BJ (cell line): ENCODE data around the gene MSMP. TPM values are rescaled to one million over a fixed set of nuclear protein-coding genes. Genes with fewer than 3 reads are reported as not detected.

ENCODE experiments used
- CTCF ChIA-PET: fragments of 350-600 bp; formaldehyde crosslinking; extraction: SDS; loops from one replicate; lab custom pipeline; 2021; ENCODE audit warnings: antibody characterized with exemption, inconsistent platforms; lab: Yijun Ruan, JAX
- POLR2A ChIA-PET: fragments of 300-600 bp; sonication (Branson Sonifier 250); formaldehyde crosslinking; extraction: SDS; loops from one replicate; lab custom pipeline; 2021; ENCODE audit warnings: antibody characterized with exemption; lab: Charles Lee
- DNase-seq: peaks from one replicate; pipeline ENCODE4 v3.0.0-alpha.2; 2011; ENCODE audit warnings: low read depth
- H3K27me3 ChIP-seq: 2 replicates; pipeline ENCODE4 v1.6.0; 2011; ENCODE audit warnings: low read length; ENCODE audit not compliant: control insufficient read depth, insufficient read depth
- H3K36me3 ChIP-seq: 2 replicates; pipeline ENCODE4 v1.5.1; 2011; ENCODE audit warnings: low read length; ENCODE audit not compliant: control insufficient read depth, insufficient read depth
- H3K4me3 ChIP-seq: 2 replicates; pipeline ENCODE4 v1.5.1; 2011; ENCODE audit warnings: low read depth, mild to moderate bottlenecking, control low read depth, low read length
- CTCF ChIP-seq: IDR thresholded peaks from 2 replicates; pipeline ENCODE4 v1.5.1; 2011; ENCODE audit warnings: low read depth, mild to moderate bottlenecking, control low read depth, inconsistent platforms, low read length, moderate library complexity; ENCODE audit not compliant: insufficient read depth
- polyA plus RNA-seq: library from polyadenylated mRNA; depleted of rRNA; stranded (reverse); fragments of >200 nt; gene quantifications from 2 replicates; pipeline ENCODE4 v1.2.3, GENCODE V29; 2011

The MSMP gene
- polyA plus RNA-seq, 1 experiment = not detected

- H3K4me3 ChIP-seq = peak overlapping the region; percentile 65
- H3K27me3 ChIP-seq = no peaks in the 10 kb centered on the region
- DNase-seq = no peak
- H3K36me3 ChIP-seq = peaks cover 26% of the 10 kb centered on the region
- ChIA-PET CTCF (interaction anchor here (0.6 to 7.2 kb wide), 4 partner anchors 13 to 53 kb away, joined by 3 to 78 read pairs (median 8); no protein-coding TSS in a partner anchor), POLR2A (interaction anchor here (0.6 kb wide), 1 partner anchor 59 kb away, joined by 3 read pairs; no protein-coding TSS in a partner anchor)
- TF ChIP-seq CTCF = no peak
These were observed 4.4 kb downstream of the MSMP start for GRCh38 chr9:35749515-35750255.

GRCh38 chr9:35748858-35749514 is 5.1 kb downstream of the MSMP start, which contains the start of the genes GBA2 and RGP1:
GBA2 (minus strand) TSS chr9:35749228; CDS start chr9:35748704, 524 bp downstream.
RGP1 (plus strand) TSS chr9:35749287; CDS start chr9:35749756, 469 bp downstream.
- CTCF ChIA-PET = interaction anchor here (0.6 to 7.2 kb wide), 10 partner anchors 8 to 65 kb away, joined by 3 to 78 read pairs (median 4); partner anchors contain the start of gene HINT2

GRCh38 chr9:35748242-35748857 is 5.7 kb downstream of the MSMP start:
- ChIA-PET CTCF (interaction anchor here (0.6 to 7.2 kb wide), 10 partner anchors 9 to 65 kb away, joined by 3 to 78 read pairs (median 4); partner anchors contain the start of gene HINT2), POLR2A (interaction anchor here (0.8 to 1.6 kb wide), 2 partner anchors 16 to 20 kb away, joined by 4 to 11 read pairs; partner anchors contain the start of genes CREB3 and TLN1)
- no peaks in the 10 kb centered on the region for H3K27me3 ChIP-seq
- DNase-seq = no peak
- peak overlapping the region; percentile 65 for H3K4me3 ChIP-seq
- TF ChIP-seq CTCF = no peak
- H3K36me3 ChIP-seq = peaks cover 28% of the 10 kb centered on the region

More at GRCh38 chr9:35748858-35749514, 5.1 kb downstream of the MSMP start, which contains the start of the genes GBA2 and RGP1:
- H3K4me3 ChIP-seq = peak within 1 kb of the TSS; percentile 65
- POLR2A ChIA-PET = interaction anchor here (0.8 to 1.6 kb wide), 2 partner anchors 17 to 21 kb away, joined by 4 to 11 read pairs; partner anchors contain the start of genes CREB3 and TLN1
- no peak for DNase-seq
- peaks cover 26% of the 10 kb centered on the region for H3K36me3 ChIP-seq
- no peak for TF ChIP-seq CTCF
- H3K27me3 ChIP-seq = no peaks in the 10 kb centered on the region

GRCh38 chr9:35746583-35746982 is 7.5 kb downstream of the MSMP start:
- ChIA-PET POLR2A (interaction anchor here (0.6 to 0.7 kb wide), 3 partner anchors 14 to 674 kb away, joined by 3 to 20 read pairs (median 5); partner anchors contain the start of genes CREB3, TLN1 and VCP), CTCF (interaction anchor here (1.1 to 7.2 kb wide), 4 partner anchors 10 to 67 kb away, joined by 3 to 78 read pairs (median 8); partner anchors contain the start of gene HINT2)
- DNase-seq = no peak
- H3K4me3 ChIP-seq = peak overlapping the region; percentile 5; the same call in 1 of the 2 replicates
- H3K36me3 ChIP-seq = peaks cover 17% of the 10 kb centered on the region
- no peak for TF ChIP-seq CTCF
- H3K27me3 ChIP-seq = no peaks in the 10 kb centered on the region
